SK-N-SH (cell line): ENCODE data around the gene ANKRD33B. TPM values are rescaled to one million over a fixed set of nuclear protein-coding genes. Genes with fewer than 3 reads are reported as not detected.

Experiments
- CTCF ChIA-PET: fragments of 300-600, 350-600 bp; formaldehyde crosslinking; extraction: SDS; loops from one replicate; lab custom pipeline; 2021; lab: Yijun Ruan, JAX
- POLR2A ChIA-PET: fragments of 350-600 bp; sonication (Branson Sonifier 250); formaldehyde crosslinking; extraction: SDS; loops from one replicate; lab custom pipeline; 2020; ENCODE audit warnings: antibody characterized with exemption, inconsistent platforms; lab: Yijun Ruan, JAX
- DNase-seq: peaks from one replicate; pipeline ENCODE4 v3.0.0; 2012
- H2AFZ ChIP-seq: fragments of 200-600 bp; sonication (generic); 2 replicates; pipeline ENCODE4 v1.8.1; 2016; ENCODE audit warnings: antibody characterized with exemption, mild to moderate bottlenecking, low read depth
- H3F3A ChIP-seq: fragments of 200-600 bp; sonication (generic); replicated peaks from 2 replicates; pipeline ENCODE3; 2016; ENCODE audit warnings: antibody characterized with exemption, mild to moderate bottlenecking; ENCODE audit not compliant: insufficient read depth
- H3K27ac ChIP-seq, 2 experiments: fragments of 200-500 bp in 1 of 2; fragments of 200-600 bp in 1 of 2; sonication (Bioruptor generic) in 1 of 2; sonication (generic), shearing (Covaris generic) in 1 of 2; 2 replicates each; pipeline versions ENCODE4 v1.5.1 to v1.6.1; 2014 to 2016; ENCODE audit warnings: low read depth in 2 of 2, inconsistent platforms in 1 of 2, low read length in 1 of 2, mild to moderate bottlenecking in 1 of 2, mixed read lengths in 1 of 2
- H3K27me3 ChIP-seq: fragments of 200-600 bp; sonication (generic), shearing (Covaris generic); 2 replicates; pipeline ENCODE4 v1.6.1; 2016; ENCODE audit warnings: mixed run types; ENCODE audit not compliant: insufficient read depth
- H3K36me3 ChIP-seq, 2 experiments: fragments of 200-500 bp in 1 of 2; fragments of 200-600 bp in 1 of 2; sonication (Bioruptor generic) in 1 of 2; sonication (generic) in 1 of 2; replicated peaks in 1 of 2; 2 replicates each; pipeline versions ENCODE3 to v1.5.1; 2014 to 2016; ENCODE audit warnings: low read length in 1 of 2, mild to moderate bottlenecking in 1 of 2; ENCODE audit not compliant: insufficient read depth in 2 of 2, control insufficient read depth in 1 of 2
- H3K4me1 ChIP-seq, 2 experiments: fragments of 200-500 bp in 1 of 2; fragments of 200-600 bp in 1 of 2; sonication (Bioruptor generic) in 1 of 2; sonication (generic), shearing (Covaris generic) in 1 of 2; 2 replicates each; pipeline versions ENCODE4 v1.5.1 to v1.6.1; 2014 to 2016; ENCODE audit warnings: low read depth in 1 of 2, low read length in 1 of 2, mixed run types in 1 of 2; ENCODE audit not compliant: insufficient read depth in 2 of 2, control insufficient read depth in 1 of 2
- H3K4me2 ChIP-seq: fragments of 200-600 bp; sonication (generic), shearing (Covaris generic); 2 replicates; pipeline ENCODE4 v1.6.1; 2017; ENCODE audit warnings: mixed run types
- H3K4me3 ChIP-seq, 2 experiments: fragments of 200-500 bp in 1 of 2; fragments of 200-600 bp in 1 of 2; sonication (Bioruptor generic) in 1 of 2; sonication (generic), shearing (Covaris generic) in 1 of 2; 2 replicates each; pipeline versions ENCODE4 v1.5.1 to v1.8.1; 2014 to 2016; ENCODE audit warnings: low read depth in 2 of 2, inconsistent platforms in 1 of 2, low read length in 1 of 2, mild to moderate bottlenecking in 1 of 2, mixed read lengths in 1 of 2, moderate library complexity in 1 of 2
- H3K79me2 ChIP-seq: fragments of 200-600 bp; sonication (generic); 2 replicates; pipeline ENCODE4 v1.8.1; 2017; ENCODE audit warnings: mild to moderate bottlenecking; ENCODE audit not compliant: insufficient read depth
- H3K9ac ChIP-seq: fragments of 200-600 bp; sonication (generic); 2 replicates; pipeline ENCODE4 v1.6.1; 2017; ENCODE audit warnings: mixed run types
- H3K9me2 ChIP-seq: fragments of 200-600 bp; sonication (generic); 2 replicates; pipeline ENCODE4 v1.6.1; 2017; ENCODE audit warnings: mixed run types
- H3K9me3 ChIP-seq: fragments of 200-600 bp; sonication (generic); 2 replicates; pipeline ENCODE4 v1.6.1; 2017; ENCODE audit warnings: mixed run types, mild to moderate bottlenecking, moderate library complexity
- H4K20me1 ChIP-seq: fragments of 200-600 bp; sonication (generic); 2 replicates; pipeline ENCODE4 v1.6.1; 2017; ENCODE audit warnings: mild to moderate bottlenecking, mixed run types; ENCODE audit not compliant: insufficient read depth
- CHD2 ChIP-seq: fragments of 150-350 bp; IDR thresholded peaks from 2 replicates; pipeline ENCODE4 v1.6.1; 2018; ENCODE audit warnings: low read length; ENCODE audit not compliant: partially characterized antibody
- FOSL2 ChIP-seq: IDR thresholded peaks from 2 replicates; pipeline ENCODE4 v1.4.0; 2012; ENCODE audit warnings: low read depth, mild to moderate bottlenecking, moderate library complexity, borderline replicate concordance
- FOXJ3 ChIP-seq: sonication (generic); formaldehyde crosslinking; IDR thresholded peaks from 2 replicates; pipeline ENCODE4 v1.5.1; 2020; ENCODE audit warnings: mild to moderate bottlenecking, missing genetic modification reagents
- GATA2 ChIP-seq: sonication (generic); formaldehyde crosslinking; IDR thresholded peaks from 2 replicates; pipeline ENCODE4 v1.5.0; 2020; ENCODE audit warnings: mild to moderate bottlenecking, missing genetic modification reagents
- NFIC ChIP-seq: IDR thresholded peaks from 2 replicates; pipeline ENCODE4 v1.4.0; 2012; ENCODE audit warnings: borderline replicate concordance
- RAD21 ChIP-seq: IDR thresholded peaks from 2 replicates; pipeline ENCODE4 v1.6.1; 2012; ENCODE audit warnings: mild to moderate bottlenecking, low read length
- REST ChIP-seq: IDR thresholded peaks from 2 replicates; pipeline ENCODE4 v1.6.1; 2012; ENCODE audit warnings: mild to moderate bottlenecking, low read depth, low read length, moderate library complexity
- RXRA ChIP-seq: IDR thresholded peaks from 2 replicates; pipeline ENCODE4 v1.4.0; 2012; ENCODE audit warnings: low read depth, mild to moderate bottlenecking, borderline replicate concordance
- USF2 ChIP-seq: fragments of 150-350 bp; IDR thresholded peaks from 2 replicates; pipeline ENCODE4 v1.6.1; 2017; ENCODE audit warnings: antibody characterized with exemption, low read length, low read depth, borderline replicate concordance
- ZBTB33 ChIP-seq: IDR thresholded peaks from 2 replicates; pipeline ENCODE4 v1.4.0; 2012; ENCODE audit warnings: low read depth, borderline replicate concordance
- WGBS: methylation state at CpG from one replicate; pipeline ENCODE4 v1.1.6; 2017; ENCODE audit warnings: low lambda C conversion rate; 5-methylcytosine and 5-hydroxymethylcytosine counted together
- polyA plus RNA-seq, 3 experiments: library from polyadenylated mRNA; depleted of rRNA; stranded (reverse); fragments of >200 nt; gene quantifications; 2 replicates each; pipeline ENCODE4 v1.2.3, GENCODE V29; 2012

ANKRD33B gene
- polyA plus RNA-seq, 1 of the 3 experiments (the other 2 are of a cell fraction): 1.8 TPM

- no peak for TF ChIP-seq ZBTB33
- TF ChIP-seq REST: no peak
- no peak for TF ChIP-seq GATA2
- TF ChIP-seq, all 33 proteins: peak for 10
These were observed 31.9 kb downstream of the ANKRD33B start (continued) for GRCh38 chr5:10595672-10596309.

GRCh38 chr5:10596310-10596703, 32.4 kb downstream of the ANKRD33B start:
- Histone ChIP-seq H3K4me3 (peak overlapping the region in 1 of 2 experiments; percentile 52; a peak in 2 of 4 replicates), H3K9me2 (no peaks in the 10 kb centered on the region), H3K4me1 (peaks cover 11 to 19% of the 10 kb centered on the region in 2 experiments), H3K36me3 (no peaks in the 10 kb centered on the region), H3K27ac (peak overlapping the region; percentile 56 to 91; a peak in 3 of 4 replicates), H3F3A (peaks cover 35% of the 10 kb centered on the region), H3K27me3 (no peaks in the 10 kb centered on the region), H2AFZ (no peak overlapping the region), H3K4me2 (peak overlapping the region; percentile 75), H3K9ac (peak overlapping the region; percentile 20; the same call in 1 of the 2 replicates), H3K79me2 (peaks cover 27% of the 10 kb centered on the region), H4K20me1 (no peaks in the 10 kb centered on the region), H3K9me3 (no peaks in the 10 kb centered on the region)
- POLR2A ChIA-PET: no interaction called here
- WGBS: 95% methylated on average over 3 of the region's 3 CpGs
- TF ChIP-seq FOXJ3 (CRISPR knock-in tag): no peak
- no peak for TF ChIP-seq USF2
- TF ChIP-seq FOSL2: no peak
- TF ChIP-seq RXRA: no peak
- no peak for TF ChIP-seq CHD2
- no peak for TF ChIP-seq RAD21
- no peak for TF ChIP-seq GATA2
- no peak for TF ChIP-seq NFIC
- CTCF ChIA-PET: no interaction called here
- DNase-seq: no peak
